ENCODE data around the gene MMP26.
"Not testable (repeated sequence)": the region's sequence is repeated elsewhere in the genome, so short reads cannot be mapped to it uniquely, and the experiment has no call there.

Gene MMP26

DNA sequence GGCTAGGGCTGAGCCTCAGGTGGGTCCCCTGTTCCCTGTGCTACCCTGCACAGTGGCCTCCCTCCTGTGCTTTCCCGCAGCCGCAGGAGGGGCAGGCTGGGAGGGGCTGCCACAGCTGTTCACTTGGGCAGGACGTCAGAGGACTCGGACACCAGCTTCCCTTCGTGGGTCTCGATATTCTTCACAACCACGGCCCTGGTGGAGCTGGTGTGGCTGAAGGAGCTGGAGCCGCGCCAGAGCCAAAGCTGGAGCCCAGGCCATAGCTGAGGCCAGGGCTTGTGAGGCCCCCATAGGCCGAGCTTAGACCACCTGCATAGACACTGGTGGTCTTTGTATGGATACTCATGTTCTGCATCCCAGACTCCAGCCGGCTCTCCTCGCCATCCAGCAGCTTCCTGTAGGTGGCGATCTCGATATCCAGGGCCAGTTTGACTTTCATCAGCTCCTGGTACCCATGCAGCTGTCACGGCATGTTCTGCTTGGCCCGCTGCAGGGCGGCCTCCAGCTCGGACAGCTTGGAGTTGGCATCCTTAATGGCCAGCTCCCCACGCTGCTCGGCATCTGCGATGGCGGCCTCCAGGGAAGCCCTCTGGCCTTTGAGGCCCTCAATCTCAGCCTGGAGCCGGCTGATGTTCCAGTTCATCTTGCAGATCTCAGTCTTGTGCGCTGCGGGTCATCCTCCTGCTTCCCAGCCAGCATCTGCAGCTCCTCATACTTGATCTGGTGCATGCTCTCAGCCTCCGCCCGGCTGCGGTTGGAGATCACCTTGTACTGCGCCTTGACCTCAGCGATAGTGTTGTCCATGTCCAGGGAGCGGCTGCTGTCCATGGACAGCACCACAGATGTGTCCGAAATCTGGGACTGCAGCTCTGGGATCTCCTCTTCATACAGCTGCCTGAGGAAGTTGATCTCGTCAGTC is 18.3 kb downstream of the MMP26 start:
- DNase-seq = not testable (repeated sequence)

DNA sequence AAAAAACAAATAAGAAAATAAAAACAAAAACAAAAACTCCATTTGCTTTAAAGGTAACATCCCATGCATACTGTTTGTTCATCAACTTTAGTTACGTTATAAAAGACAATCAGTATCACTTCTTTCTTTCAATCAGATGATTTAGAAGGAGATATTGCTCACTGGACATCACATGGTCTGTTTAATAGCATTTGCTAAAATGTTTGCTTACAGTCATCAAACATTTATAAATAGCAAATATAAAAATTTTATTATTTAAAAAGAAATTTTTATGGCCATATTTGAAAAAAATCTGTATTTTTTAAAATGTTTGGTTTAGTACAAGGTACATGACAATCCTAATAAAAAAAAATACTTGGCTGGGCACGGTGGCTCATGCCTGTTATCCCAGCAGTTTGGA is 22.6 kb downstream of the MMP26 start:
- DNase-seq = no peak

DNA sequence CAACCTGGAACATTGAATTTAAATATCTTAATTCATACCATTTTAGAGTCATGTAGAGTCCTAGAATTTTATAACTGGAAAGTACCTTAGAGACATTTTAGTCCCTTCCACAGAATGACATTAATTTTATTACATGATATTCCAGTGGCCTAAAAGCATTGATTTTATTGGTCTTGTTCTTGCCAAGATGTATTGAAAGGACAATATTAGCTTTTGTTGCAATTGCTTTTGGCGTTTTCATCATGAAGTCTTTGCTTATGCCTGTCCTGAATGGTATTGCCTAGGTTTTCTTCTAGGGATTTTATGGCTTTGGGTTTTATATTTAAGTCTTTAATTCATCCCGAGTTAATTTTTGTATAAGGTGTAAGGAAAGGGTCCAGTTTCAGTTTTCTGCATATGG is 36.2 kb downstream of the MMP26 start:
- DNase-seq = no peak

DNA sequence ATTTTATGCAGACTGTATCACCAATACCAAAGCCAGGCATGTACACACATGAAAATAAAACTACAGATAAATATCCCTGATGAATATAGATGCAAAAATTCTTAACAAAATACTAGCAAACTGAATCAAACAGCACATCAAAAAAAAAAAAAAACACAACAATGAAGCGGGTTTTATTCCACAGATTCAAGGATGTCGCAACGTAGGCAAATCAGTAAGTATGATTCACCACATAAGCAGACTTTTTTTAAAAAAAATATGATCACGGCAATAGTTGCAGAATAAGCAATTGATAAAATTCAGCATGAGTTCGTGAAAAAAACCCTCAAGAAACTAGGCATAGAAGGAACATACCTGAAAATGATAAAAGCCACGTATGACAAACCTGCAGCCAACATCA is 43.9 kb downstream of the MMP26 start:
- no peak for DNase-seq

DNA sequence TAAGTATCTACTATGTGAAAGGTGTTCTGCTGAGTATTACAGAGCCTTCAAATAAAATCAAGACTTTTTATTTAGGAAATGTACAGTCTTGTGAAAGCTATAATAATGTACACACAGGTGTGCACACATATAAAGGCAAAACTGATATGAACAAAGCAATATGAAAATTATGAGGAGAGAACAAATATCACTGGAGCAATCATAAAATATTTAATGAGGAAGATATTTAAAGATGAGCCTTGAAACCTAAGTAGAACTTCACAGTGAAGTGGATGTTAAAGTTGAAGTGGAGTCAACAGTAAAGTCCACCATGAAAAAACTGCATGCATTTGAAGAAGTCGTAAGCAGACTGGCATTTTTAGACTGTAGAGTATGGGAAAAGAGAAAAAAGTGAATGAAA is 46.6 kb downstream of the MMP26 start:
- DNase-seq = no peak

Measured in hypothalamus (tissue), 51 donors.